H9 (cell line): Measurements from ENCODE around the gene ARL1. TPM values are rescaled to one million over a fixed set of nuclear protein-coding genes. Genes with fewer than 3 reads are reported as not detected.
A peak's percentile ranks its signal among the peaks of the same experiment; 100 is the strongest.
"Not testable (repeated sequence)": the region's sequence is repeated elsewhere in the genome, so short reads cannot be mapped to it uniquely, and the experiment has no call there.

ENCODE experiments used
- DNase-seq: peaks from one replicate; pipeline ENCODE4 v3.0.0-alpha.2; 2017
- H2AFZ ChIP-seq: one replicate; pipeline ENCODE4 v1.6.1; 2013; ENCODE audit warnings: mild to moderate bottlenecking, low read length, control low read depth, moderate library complexity
- H2AK5ac ChIP-seq: 2 replicates; pipeline ENCODE4 v1.6.1; 2013; ENCODE audit warnings: low read length, control low read depth, mixed read lengths; ENCODE audit not compliant: insufficient read length
- H2BK120ac ChIP-seq: one replicate; pipeline ENCODE4 v1.6.1; 2013; ENCODE audit warnings: low read depth, mild to moderate bottlenecking, low read length, control low read depth, inconsistent platforms; ENCODE audit not compliant: poor library complexity, severe bottlenecking
- H2BK12ac ChIP-seq: 2 replicates; pipeline ENCODE4 v1.6.1; 2013; ENCODE audit warnings: low read length, control low read depth, mixed read lengths, low read depth; ENCODE audit not compliant: insufficient read length
- H2BK15ac ChIP-seq: 2 replicates; pipeline ENCODE4 v1.6.1; 2013; ENCODE audit warnings: low read depth, low read length, control low read depth
- H2BK20ac ChIP-seq: one replicate; pipeline ENCODE4 v1.6.1; 2013; ENCODE audit warnings: low read depth, mild to moderate bottlenecking, low read length, control low read depth, inconsistent platforms; ENCODE audit not compliant: poor library complexity, severe bottlenecking
- H2BK5ac ChIP-seq: 2 replicates; pipeline ENCODE4 v1.6.1; 2013; ENCODE audit warnings: low read length, control low read depth, mixed read lengths; ENCODE audit not compliant: insufficient read length
- H3K14ac ChIP-seq: 2 replicates; pipeline ENCODE4 v1.6.1; 2013; ENCODE audit warnings: low read length, control low read depth; ENCODE audit not compliant: insufficient read depth
- H3K18ac ChIP-seq: 2 replicates; pipeline ENCODE4 v1.6.1; 2013; ENCODE audit warnings: low read depth, mild to moderate bottlenecking, mixed read lengths, low read length, control low read depth; ENCODE audit not compliant: insufficient read length
- H3K23ac ChIP-seq: 2 replicates; pipeline ENCODE4 v1.6.1; 2013; ENCODE audit warnings: low read length, control low read depth, mixed read lengths, low read depth; ENCODE audit not compliant: insufficient read length
- H3K23me2 ChIP-seq: 2 replicates; pipeline ENCODE4 v1.6.1; 2013; ENCODE audit warnings: low read depth, mild to moderate bottlenecking, mixed read lengths, low read length, control low read depth; ENCODE audit not compliant: insufficient read length, poor library complexity, severe bottlenecking
- H3K27ac ChIP-seq: 2 replicates; pipeline ENCODE4 v1.5.1; 2013; ENCODE audit warnings: low read length, control low read depth, mixed read lengths, low read depth; ENCODE audit not compliant: insufficient read length
- H3K27me3 ChIP-seq: 2 replicates; pipeline ENCODE4 v1.6.1; 2013; ENCODE audit warnings: low read length, control low read depth, inconsistent platforms; ENCODE audit not compliant: insufficient read depth
- H3K4ac ChIP-seq: 2 replicates; pipeline ENCODE4 v1.6.1; 2013; ENCODE audit warnings: low read depth, mild to moderate bottlenecking, control low read depth, inconsistent platforms, low read length, moderate library complexity
- H3K4me1 ChIP-seq: 2 replicates; pipeline ENCODE4 v1.6.1; 2013; ENCODE audit warnings: low read length, control low read depth, inconsistent platforms; ENCODE audit not compliant: insufficient read depth
- H3K4me2 ChIP-seq: 2 replicates; pipeline ENCODE4 v1.6.1; 2013; ENCODE audit warnings: low read length, control low read depth, mixed read lengths; ENCODE audit not compliant: insufficient read length, insufficient read depth
- H3K56ac ChIP-seq: 2 replicates; pipeline ENCODE4 v1.6.1; 2013; ENCODE audit warnings: low read depth, mild to moderate bottlenecking, mixed read lengths, low read length, control low read depth; ENCODE audit not compliant: insufficient read length
- H3K79me1 ChIP-seq: 2 replicates; pipeline ENCODE4 v1.6.1; 2013; ENCODE audit warnings: low read depth, mild to moderate bottlenecking, moderate library complexity, low read length, control low read depth, inconsistent platforms; ENCODE audit not compliant: insufficient read depth, poor library complexity, severe bottlenecking
- H3K79me2 ChIP-seq: 2 replicates; pipeline ENCODE4 v1.6.1; 2013; ENCODE audit warnings: low read length, control low read depth, inconsistent platforms; ENCODE audit not compliant: insufficient read depth
- H3K9ac ChIP-seq: 2 replicates; pipeline ENCODE4 v1.6.1; 2013; ENCODE audit warnings: low read length, control low read depth, mixed read lengths; ENCODE audit not compliant: insufficient read length; ENCODE audit errors: extremely low read depth
- H3K9me3 ChIP-seq: one replicate; pipeline ENCODE4 v1.6.1; 2013; ENCODE audit warnings: low read depth, low read length, inconsistent platforms; ENCODE audit not compliant: control insufficient read depth
- H3T11ph ChIP-seq: one replicate; pipeline ENCODE4 v1.6.1; 2013; ENCODE audit warnings: mild to moderate bottlenecking, low read length, control low read depth, inconsistent platforms
- H4K20me1 ChIP-seq: one replicate; pipeline ENCODE4 v1.6.1; 2013; ENCODE audit not compliant: control insufficient read depth, insufficient read length, insufficient read depth
- H4K5ac ChIP-seq: 2 replicates; pipeline ENCODE4 v1.6.1; 2013; ENCODE audit warnings: low read depth, mild to moderate bottlenecking, mixed read lengths, low read length, control low read depth; ENCODE audit not compliant: insufficient read length
- H4K8ac ChIP-seq: replicated peaks from 2 replicates; pipeline ENCODE4 v1.6.1; 2013; ENCODE audit warnings: low read length, control low read depth, mixed read lengths, low read depth; ENCODE audit not compliant: insufficient read length
- H4K91ac ChIP-seq: 2 replicates; pipeline ENCODE4 v1.6.1; 2013; ENCODE audit warnings: low read depth, mild to moderate bottlenecking, moderate library complexity, mixed read lengths, low read length, control low read depth; ENCODE audit not compliant: insufficient read length
- H3K27ac Mint-ChIP-seq, 3 experiments: 2 replicates in 2 of 3; 3 replicates in 1 of 3; pipeline ENCODE4 v1.8.0; 2020 to 2021; ENCODE audit warnings: mixed read lengths in 3 of 3, mild to moderate bottlenecking in 1 of 3, moderate library complexity in 1 of 3
- H3K27me3 Mint-ChIP-seq: 2 replicates; pipeline ENCODE4 v1.8.0; 2021; ENCODE audit warnings: low read depth, mild to moderate bottlenecking, moderate library complexity, mixed read lengths
- H3K36me3 Mint-ChIP-seq, 3 experiments: 2 replicates in 2 of 3; 3 replicates in 1 of 3; pipeline ENCODE4 v1.8.0; 2020 to 2021; ENCODE audit warnings: low read depth in 3 of 3, mixed read lengths in 3 of 3; ENCODE audit not compliant: insufficient read depth in 1 of 3
- H3K4me1 Mint-ChIP-seq, 2 experiments: 2 replicates each; pipeline ENCODE4 v1.8.0; 2020; ENCODE audit warnings: mixed read lengths in 2 of 2
- H3K4me3 Mint-ChIP-seq, 2 experiments: 2 replicates in 1 of 2; 3 replicates in 1 of 2; pipeline ENCODE4 v1.8.0; 2020 to 2021; ENCODE audit warnings: mild to moderate bottlenecking in 2 of 2, mixed read lengths in 2 of 2, moderate library complexity in 1 of 2
- H3K9me3 Mint-ChIP-seq, 2 experiments: 2 replicates in 1 of 2; 3 replicates in 1 of 2; pipeline ENCODE4 v1.8.0; 2020; ENCODE audit warnings: mild to moderate bottlenecking in 2 of 2, mixed read lengths in 2 of 2, moderate library complexity in 1 of 2
- CTCF ChIP-seq: fragments of 200-600 bp; sonication (generic); conservative IDR thresholded peaks from 3 replicates; pipeline ENCODE4 v1.8.0; 2021; ENCODE audit warnings: antibody characterized with exemption, mild to moderate bottlenecking
- WGBS: extraction: QIAGEN DNeasy Blood & Tissue Kit; methylation state at CpG from one replicate; pipeline ENCODE4 v1.1.7; 2013; ENCODE audit warnings: missing lambda C conversion rate, low lambda C conversion rate, mixed read lengths; ENCODE audit not compliant: insufficient read length; ENCODE audit errors: extremely low coverage; 5-methylcytosine and 5-hydroxymethylcytosine counted together
- total RNA-seq: library from RNA; stranded (reverse); gene quantifications from 2 replicates; pipeline ENCODE4 v1.2.1, GENCODE V29; 2021

The ARL1 gene
- total RNA-seq, 1 experiment from 2014 or later = 71.1 TPM

- Mint-ChIP-seq H3K4me3 (peak overlapping the region; percentile 95 to 99), H3K27ac (peak overlapping the region; percentile 96 to 99 (median 99); a peak in 6 of 7 replicates), H3K27me3 (no peaks in the 10 kb centered on the region), H3K4me1 (peaks cover 8 to 9% of the 10 kb centered on the region in 2 experiments), H3K9me3 (peaks cover 0 to 3% of the 10 kb centered on the region in 2 experiments; a peak in 1 of 5 replicates), H3K36me3 (peaks cover 0 to 9% (median 6%) of the 10 kb centered on the region in 3 experiments; a peak in 4 of 7 replicates)
- Histone ChIP-seq H2BK20ac (no peak overlapping the region), H3K18ac (no peak overlapping the region), H3K79me1 (peaks cover 2% of the 10 kb centered on the region), H3K27me3 (no peaks in the 10 kb centered on the region), H2BK120ac (no peak overlapping the region), H3K56ac (no peak overlapping the region), H3K9ac (peak overlapping the region; percentile 88), H4K91ac (no peak overlapping the region), H2BK5ac (no peak overlapping the region), H4K8ac (no peak overlapping the region), H3K23ac (no peak overlapping the region), H3K4me2 (peak overlapping the region; percentile 86), H4K5ac (no peak overlapping the region), H3K9me3 (no peaks in the 10 kb centered on the region), H3K4me1 (no peaks in the 10 kb centered on the region), H2BK15ac (no peak overlapping the region), H3K14ac (no peak overlapping the region), H3K4ac (no peak overlapping the region), H2AFZ (no peak overlapping the region), H2AK5ac (no peak overlapping the region), H3K27ac (no peak overlapping the region), H4K20me1 (no peaks in the 10 kb centered on the region), H2BK12ac (no peak overlapping the region), H3K23me2 (peaks cover 11% of the 10 kb centered on the region), H3K79me2 (peaks cover 8% of the 10 kb centered on the region; the same call in 1 of the 2 replicates), H3T11ph (no peak overlapping the region)
- TF ChIP-seq CTCF = no peak
- WGBS = no CpG with 5 or more reads among the region's 18 CpGs
- DNase-seq = no peak
These were observed 530 bp downstream of the ARL1 start for GRCh38 chr12:101407049-101407435.

GRCh38 chr12:101391181-101391580 lies 16.4 kb downstream of the ARL1 start:
- not testable (repeated sequence) for H3K4ac ChIP-seq, H2BK120ac ChIP-seq, H4K5ac ChIP-seq, H3K56ac ChIP-seq, H3K27me3 Mint-ChIP-seq, H3K18ac ChIP-seq, H3K79me2 ChIP-seq, H3T11ph ChIP-seq, H3K4me2 ChIP-seq, H3K27ac Mint-ChIP-seq, H3K9ac ChIP-seq, H2AK5ac ChIP-seq, H3K4me1 ChIP-seq, H3K23me2 ChIP-seq, H3K27ac ChIP-seq, H3K9me3 ChIP-seq, H2BK20ac ChIP-seq, H3K27me3 ChIP-seq, H4K91ac ChIP-seq, DNase-seq, H4K20me1 ChIP-seq, H3K79me1 ChIP-seq, H2BK15ac ChIP-seq, H3K9me3 Mint-ChIP-seq, H2BK12ac ChIP-seq, H3K4me1 Mint-ChIP-seq, H3K4me3 Mint-ChIP-seq, H3K14ac ChIP-seq, H2BK5ac ChIP-seq, H4K8ac ChIP-seq, H3K23ac ChIP-seq, H2AFZ ChIP-seq
- no CpG with 5 or more reads among the region's 3 CpGs for whole genome bisulfite sequencing
- peaks cover 36 to 64% (median 62%) of the 10 kb centered on the region in 3 experiments for H3K36me3 Mint-ChIP-seq
